ENCODE data around the gene CDC27.

The CDC27 gene

GRCh38 chr17:47208744-47209488 is 19.8 kb upstream of the CDC27 start, which contains the start of gene MYL4:
MYL4 (plus strand) TSS chr17:47209348; CDS start chr17:47209423, 75 bp downstream.
- ChIA-PET CTCF (interaction anchor here (0.7 to 1.3 kb wide), 2 partner anchors 72 to 106 kb away, joined by 3 to 4 read pairs; no protein-coding TSS in a partner anchor), POLR2A (interaction anchor here (1.3 kb wide), 1 partner anchor 19 kb away, joined by 7 read pairs; the partner anchor contains the start of gene CDC27)
- DNase-seq (ENCODE audit: extremely low spot score): no peak
- TF ChIP-seq TARDBP (IDR thresholded peaks at IDR 0.05) (no peak), FOXM1 (IDR thresholded peaks at IDR 0.05; ENCODE audit: borderline replicate concordance) (no peak), NFRKB (IDR thresholded peaks at IDR 0.05) (no peak), ELF4 (IDR thresholded peaks at IDR 0.05) (no peak), LEF1 (IDR thresholded peaks at IDR 0.05; ENCODE audit: borderline replicate concordance) (no peak), ZNF384 (IDR thresholded peaks at IDR 0.05) (no peak), PKNOX1 (IDR thresholded peaks at IDR 0.05) (no peak), L3MBTL2 (conservative IDR thresholded peaks at IDR 0.05) (no peak), SUZ12 (IDR thresholded peaks at IDR 0.05) (no peak), ARNT (IDR thresholded peaks at IDR 0.05) (no peak), HDGF (IDR thresholded peaks at IDR 0.05; ENCODE audit: borderline replicate concordance) (no peak), SP1 (IDR thresholded peaks at IDR 0.05) (no peak), BHLHE40 (IDR thresholded peaks at IDR 0.05; ENCODE audit: borderline replicate concordance) (no peak)

- CTCF ChIA-PET: interaction anchor here (0.6 to 1.3 kb wide), 2 partner anchors 13 to 18 kb away, joined by 3 read pairs; partner anchors contain the start of gene CDC27
- no peak for DNase-seq (ENCODE audit: extremely low spot score)
- TF ChIP-seq CTBP1 (IDR thresholded peaks at IDR 0.05; ENCODE audit: borderline replicate concordance) (no peak), FOXK2 (IDR thresholded peaks at IDR 0.05) (no peak), LEF1 (IDR thresholded peaks at IDR 0.05; ENCODE audit: borderline replicate concordance) (no peak), ELF4 (IDR thresholded peaks at IDR 0.05) (no peak), HDGF (IDR thresholded peaks at IDR 0.05; ENCODE audit: borderline replicate concordance) (no peak), FOXA1 (IDR thresholded peaks at IDR 0.05) (no peak), L3MBTL2 (conservative IDR thresholded peaks at IDR 0.05) (no peak), ARNT (IDR thresholded peaks at IDR 0.05) (no peak), FOXM1 (IDR thresholded peaks at IDR 0.05; ENCODE audit: borderline replicate concordance) (no peak), SUZ12 (IDR thresholded peaks at IDR 0.05) (no peak), SP1 (IDR thresholded peaks at IDR 0.05) (no peak), NFRKB (IDR thresholded peaks at IDR 0.05) (no peak), TARDBP (IDR thresholded peaks at IDR 0.05) (no peak), PKNOX1 (IDR thresholded peaks at IDR 0.05) (no peak), BHLHE40 (IDR thresholded peaks at IDR 0.05; ENCODE audit: borderline replicate concordance) (no peak)
- POLR2A ChIA-PET: interaction anchor here (0.7 kb wide), 2 partner anchors 18 kb away, joined by 3 read pairs; partner anchors contain the start of gene CDC27
These were observed 18.3 kb upstream of the CDC27 start for GRCh38 chr17:47207143-47208067.

- CTCF ChIA-PET: no interaction called here
- DNase-seq (ENCODE audit: extremely low spot score): peak; percentile 35
- POLR2A ChIA-PET: interaction anchor here (1.1 kb wide), 1 partner anchor 15 kb away, joined by 5 read pairs; no protein-coding TSS in a partner anchor
- TF ChIP-seq LEF1 (IDR thresholded peaks at IDR 0.05; ENCODE audit: borderline replicate concordance): no peak
- TF ChIP-seq PKNOX1 (IDR thresholded peaks at IDR 0.05): no peak
- no peak for TF ChIP-seq FOXK2 (IDR thresholded peaks at IDR 0.05)
- TF ChIP-seq ZNF384 (IDR thresholded peaks at IDR 0.05): no peak
- peak; percentile 65 for TF ChIP-seq L3MBTL2 (conservative IDR thresholded peaks at IDR 0.05)
- no peak for TF ChIP-seq FOXM1 (IDR thresholded peaks at IDR 0.05; ENCODE audit: borderline replicate concordance)
These were observed 16.4 kb upstream of the CDC27 start for GRCh38 chr17:47205419-47205963.

- TF ChIP-seq PKNOX1 (IDR thresholded peaks at IDR 0.05): no peak
- no peak for TF ChIP-seq LEF1 (IDR thresholded peaks at IDR 0.05; ENCODE audit: borderline replicate concordance)
- TF ChIP-seq HDGF (IDR thresholded peaks at IDR 0.05; ENCODE audit: borderline replicate concordance): no peak
- TF ChIP-seq SP1 (IDR thresholded peaks at IDR 0.05): no peak
- no peak for TF ChIP-seq ARNT (IDR thresholded peaks at IDR 0.05)
- peak; percentile 23; the same call in 1 of the 2 replicates for TF ChIP-seq ZNF384 (IDR thresholded peaks at IDR 0.05)
- no peak for TF ChIP-seq TARDBP (IDR thresholded peaks at IDR 0.05)
- TF ChIP-seq FOXK2 (IDR thresholded peaks at IDR 0.05): no peak
- no peak for TF ChIP-seq BHLHE40 (IDR thresholded peaks at IDR 0.05; ENCODE audit: borderline replicate concordance)
- DNase-seq (ENCODE audit: extremely low spot score): no peak
- ChIA-PET CTCF (no interaction called here), POLR2A (no interaction called here)
These were observed 15.8 kb upstream of the CDC27 start for GRCh38 chr17:47204722-47205418.
